ENCODE measurements around the gene RCC1. TPM values are rescaled to one million over a fixed set of nuclear protein-coding genes. Genes with fewer than 3 reads are reported as not detected.
"Not testable (repeated sequence)": the region's sequence is repeated elsewhere in the genome, so short reads cannot be mapped to it uniquely, and the experiment has no call there.

The RCC1 gene, protein sequence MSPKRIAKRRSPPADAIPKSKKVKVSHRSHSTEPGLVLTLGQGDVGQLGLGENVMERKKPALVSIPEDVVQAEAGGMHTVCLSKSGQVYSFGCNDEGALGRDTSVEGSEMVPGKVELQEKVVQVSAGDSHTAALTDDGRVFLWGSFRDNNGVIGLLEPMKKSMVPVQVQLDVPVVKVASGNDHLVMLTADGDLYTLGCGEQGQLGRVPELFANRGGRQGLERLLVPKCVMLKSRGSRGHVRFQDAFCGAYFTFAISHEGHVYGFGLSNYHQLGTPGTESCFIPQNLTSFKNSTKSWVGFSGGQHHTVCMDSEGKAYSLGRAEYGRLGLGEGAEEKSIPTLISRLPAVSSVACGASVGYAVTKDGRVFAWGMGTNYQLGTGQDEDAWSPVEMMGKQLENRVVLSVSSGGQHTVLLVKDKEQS
- 46.3 and 105 TPM in 2 replicates for total RNA-seq

DNA sequence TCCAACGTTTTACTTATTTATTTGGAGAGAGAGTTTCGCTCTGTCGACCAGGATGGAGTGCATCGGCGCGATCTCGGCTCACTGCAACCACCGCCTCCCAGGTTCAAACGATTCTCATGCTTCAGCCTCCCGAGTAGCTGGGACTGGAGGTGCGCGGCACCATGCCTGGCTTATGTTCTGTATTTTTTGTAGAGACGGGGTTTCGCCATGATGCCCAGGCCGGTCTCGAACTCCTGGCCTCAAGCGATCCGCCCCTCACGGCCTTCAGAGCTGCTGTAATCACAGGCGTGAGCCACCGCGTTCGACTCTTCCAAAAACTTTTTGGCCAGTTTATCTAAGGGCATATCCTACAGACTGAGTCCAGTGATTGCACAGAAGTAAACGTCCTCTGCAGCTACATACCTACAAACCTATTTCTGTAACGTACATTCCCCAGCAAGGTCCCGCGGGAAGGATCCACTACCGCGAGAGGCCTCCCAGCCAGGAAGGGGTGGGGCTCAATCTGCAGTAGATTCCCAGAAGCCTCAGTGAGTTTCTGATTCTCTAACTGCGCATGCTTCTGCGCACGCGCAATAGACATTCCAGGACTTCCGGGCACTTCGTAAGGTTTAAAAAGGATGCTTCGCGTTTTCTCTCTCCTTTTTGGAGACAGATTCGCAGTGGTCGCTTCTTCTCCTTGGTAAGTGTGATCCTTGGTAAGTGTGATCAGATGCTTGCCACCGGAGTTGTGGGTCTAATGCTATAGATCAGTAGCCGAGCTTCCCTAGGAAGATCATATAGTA lies at the start of gene RCC1:
Gene RCC1, plus strand, starts transcription at position 638 of the 782 bp plus-strand sequence. CDS start 23,824 bp downstream, outside the sequence.
- peak within 1 kb of the TSS; percentile 83 for H3K4me3 ChIP-seq (ENCODE audit: low read depth, low read length)
- DNase-seq (ENCODE audit: low read depth), result peak; percentile 89
- TF ChIP-seq, protein P1, sequence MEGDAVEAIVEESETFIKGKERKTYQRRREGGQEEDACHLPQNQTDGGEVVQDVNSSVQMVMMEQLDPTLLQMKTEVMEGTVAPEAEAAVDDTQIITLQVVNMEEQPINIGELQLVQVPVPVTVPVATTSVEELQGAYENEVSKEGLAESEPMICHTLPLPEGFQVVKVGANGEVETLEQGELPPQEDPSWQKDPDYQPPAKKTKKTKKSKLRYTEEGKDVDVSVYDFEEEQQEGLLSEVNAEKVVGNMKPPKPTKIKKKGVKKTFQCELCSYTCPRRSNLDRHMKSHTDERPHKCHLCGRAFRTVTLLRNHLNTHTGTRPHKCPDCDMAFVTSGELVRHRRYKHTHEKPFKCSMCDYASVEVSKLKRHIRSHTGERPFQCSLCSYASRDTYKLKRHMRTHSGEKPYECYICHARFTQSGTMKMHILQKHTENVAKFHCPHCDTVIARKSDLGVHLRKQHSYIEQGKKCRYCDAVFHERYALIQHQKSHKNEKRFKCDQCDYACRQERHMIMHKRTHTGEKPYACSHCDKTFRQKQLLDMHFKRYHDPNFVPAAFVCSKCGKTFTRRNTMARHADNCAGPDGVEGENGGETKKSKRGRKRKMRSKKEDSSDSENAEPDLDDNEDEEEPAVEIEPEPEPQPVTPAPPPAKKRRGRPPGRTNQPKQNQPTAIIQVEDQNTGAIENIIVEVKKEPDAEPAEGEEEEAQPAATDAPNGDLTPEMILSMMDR (conservative IDR thresholded peaks at IDR 0.05; ENCODE audit: low read depth, low read length), result no peak

GRCh38 chr1:28456078-28456477 lies 49.8 kb upstream of the RCC1 start:
- no peak for DNase-seq (ENCODE audit: low read depth)
- no peak overlapping the region for H3K4me3 ChIP-seq (ENCODE audit: low read depth, low read length)
- TF ChIP-seq, protein P1 (conservative IDR thresholded peaks at IDR 0.05; ENCODE audit: low read depth, low read length), result no peak

- TF ChIP-seq, protein P1 (conservative IDR thresholded peaks at IDR 0.05; ENCODE audit: low read depth, low read length), result no peak
- DNase-seq (ENCODE audit: low read depth), result no peak
- no peak overlapping the region for H3K4me3 ChIP-seq (ENCODE audit: low read depth, low read length)
These were observed 48.2 kb upstream of the RCC1 start for GRCh38 chr1:28457678-28458077.

DNA sequence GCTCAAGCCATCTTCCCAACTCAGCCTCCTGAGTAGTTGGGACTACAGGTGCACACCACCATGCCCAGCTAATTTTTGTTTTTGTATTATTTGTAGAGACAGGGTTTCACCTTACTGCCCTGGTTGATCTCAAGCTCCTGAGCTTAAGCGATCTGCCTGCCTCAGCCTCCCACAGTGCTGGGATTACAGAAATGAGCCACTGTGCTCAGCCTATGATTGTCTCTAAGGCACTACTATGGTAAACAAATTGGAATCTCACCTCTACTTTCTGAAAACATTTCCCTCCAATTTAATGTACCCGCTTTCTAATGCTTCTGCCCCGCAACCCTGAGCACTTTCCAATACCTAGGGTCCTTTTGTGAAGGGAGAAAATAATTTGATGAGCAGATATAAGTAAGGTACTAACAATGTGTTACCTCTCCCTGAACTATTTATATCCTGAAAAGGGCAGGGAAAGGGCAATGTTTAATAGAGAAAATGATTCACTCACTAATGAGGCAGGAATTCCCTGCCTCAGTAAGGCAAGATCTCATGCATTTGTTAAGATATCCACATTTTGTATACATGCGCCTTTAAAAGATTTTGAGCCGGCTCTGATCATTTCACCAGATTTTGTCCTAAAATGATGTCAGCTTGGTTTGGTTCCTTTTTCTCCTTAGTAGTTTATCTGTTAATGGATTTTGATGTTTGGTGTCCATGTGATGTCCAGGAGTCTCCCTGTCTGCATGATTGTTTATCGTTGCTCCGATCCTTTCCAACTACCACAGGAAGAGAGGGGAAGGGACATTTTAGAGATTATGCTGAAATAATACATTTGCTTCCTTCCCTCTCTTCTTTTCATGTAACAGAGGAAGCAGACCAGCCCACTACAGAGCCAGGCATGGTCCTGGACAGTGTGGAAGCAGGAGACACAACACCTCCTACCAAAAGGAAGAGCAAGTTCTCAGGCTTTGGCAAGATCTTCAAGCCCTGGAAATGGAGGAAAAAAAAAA lies 47.3 kb upstream of the RCC1 start:
- DNase-seq (ENCODE audit: low read depth), result no peak
- H3K4me3 ChIP-seq (ENCODE audit: low read depth, low read length), result no peak overlapping the region
- TF ChIP-seq, protein P1 (conservative IDR thresholded peaks at IDR 0.05; ENCODE audit: low read depth, low read length), result no peak

DNA sequence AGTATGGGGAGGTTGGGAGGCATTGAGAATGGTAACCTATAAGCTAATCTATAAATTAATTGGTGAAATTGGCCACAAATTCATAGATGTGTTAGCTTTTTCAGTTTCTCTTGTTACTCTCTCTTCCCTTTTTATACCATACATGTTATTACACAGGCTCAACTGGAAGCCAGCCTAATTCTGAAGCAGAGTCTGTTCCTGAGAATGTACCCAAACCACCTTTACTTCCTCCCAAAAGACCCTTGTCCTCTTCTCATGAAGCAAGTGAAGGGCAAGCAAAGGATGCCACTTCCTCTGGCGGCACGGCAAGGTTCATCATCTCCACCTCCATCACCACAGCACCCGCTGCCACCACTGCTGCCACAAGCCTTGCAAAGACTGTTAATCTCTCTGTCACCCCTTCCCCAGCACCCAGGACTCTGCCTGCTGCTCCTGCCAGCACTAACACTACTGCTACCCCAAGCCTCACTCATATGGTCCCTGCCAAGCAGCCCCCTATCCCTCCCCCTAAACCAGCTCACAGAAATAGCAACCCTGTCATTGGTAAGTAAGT lies 39.5 kb upstream of the RCC1 start:
- TF ChIP-seq, protein P1 (conservative IDR thresholded peaks at IDR 0.05; ENCODE audit: low read depth, low read length), result no peak
- no peak for DNase-seq (ENCODE audit: low read depth)
- H3K4me3 ChIP-seq (ENCODE audit: low read depth, low read length), result no peak overlapping the region

- DNase-seq (ENCODE audit: low read depth), result no peak
- no peak overlapping the region for H3K4me3 ChIP-seq (ENCODE audit: low read depth, low read length)
- TF ChIP-seq, protein P1 (conservative IDR thresholded peaks at IDR 0.05; ENCODE audit: low read depth, low read length), result no peak
These were observed 35.7 kb upstream of the RCC1 start for GRCh38 chr1:28470146-28470545.

GRCh38 chr1:28479497-28479896 lies 26.3 kb upstream of the RCC1 start:
- not testable (repeated sequence) for H3K4me3 ChIP-seq (ENCODE audit: low read depth, low read length); DNase-seq (ENCODE audit: low read depth)
